H1 (cell line): ENCODE results near the gene ARHGEF16. TPM values are rescaled to one million over a fixed set of nuclear protein-coding genes. Genes with fewer than 3 reads are reported as not detected.
A peak's percentile ranks its signal among the peaks of the same experiment; 100 is the strongest.

ENCODE experiments used
- CTCF ChIA-PET: fragments of 300-600 bp; sonication (Branson Sonifier 250); formaldehyde crosslinking; loops from one replicate; lab custom pipeline; 2021; ENCODE audit not compliant: partially characterized antibody; lab: Charles Lee
- POLR2A ChIA-PET: fragments of 300-600 bp; sonication (Branson Sonifier 250); formaldehyde crosslinking; loops from one replicate; lab custom pipeline; 2021; ENCODE audit warnings: inconsistent platforms; ENCODE audit not compliant: partially characterized antibody; lab: Charles Lee
- DNase-seq, 2 experiments: peaks; one replicate each; pipeline versions ENCODE4 v3.0.0 to v3.0.0-alpha.2; 2010 to 2022; ENCODE audit warnings: low spot score in 2 of 2, low read depth in 1 of 2, mixed read lengths in 1 of 2
- FAIRE-seq: peaks from 2 replicates; lab custom pipeline; 2011; peaks lifted over from hg19 to GRCh38; lab: Jason Lieb, UNC
- H2AFZ ChIP-seq: 2 replicates; pipeline ENCODE4 v1.8.1; 2012; ENCODE audit warnings: low read length, inconsistent platforms
- H2AK5ac ChIP-seq: 2 replicates; pipeline ENCODE4 v1.6.1; 2013; ENCODE audit warnings: low read depth, low read length
- H2BK120ac ChIP-seq: replicated peaks from 2 replicates; pipeline ENCODE3; 2013; ENCODE audit warnings: low read depth, low read length, inconsistent platforms
- H2BK12ac ChIP-seq: 2 replicates; pipeline ENCODE4 v1.6.1; 2013; ENCODE audit warnings: low read depth, low read length
- H2BK15ac ChIP-seq: 2 replicates; pipeline ENCODE4 v1.6.1; 2013; ENCODE audit warnings: low read length
- H2BK20ac ChIP-seq: 2 replicates; pipeline ENCODE4 v1.6.1; 2013; ENCODE audit warnings: low read length
- H2BK5ac ChIP-seq: 2 replicates; pipeline ENCODE4 v1.6.1; 2013; ENCODE audit warnings: low read depth, low read length
- H3K14ac ChIP-seq: 2 replicates; pipeline ENCODE4 v1.6.1; 2013; ENCODE audit warnings: inconsistent platforms; ENCODE audit not compliant: insufficient read length
- H3K18ac ChIP-seq: 2 replicates; pipeline ENCODE4 v1.6.1; 2013; ENCODE audit warnings: low read length; ENCODE audit errors: extremely low read depth
- H3K23ac ChIP-seq: 2 replicates; pipeline ENCODE4 v1.6.1; 2013; ENCODE audit warnings: inconsistent platforms; ENCODE audit not compliant: insufficient read length
- H3K23me2 ChIP-seq: 2 replicates; pipeline ENCODE4 v1.6.1; 2013; ENCODE audit warnings: low read depth, low read length
- H3K27ac ChIP-seq: 2 replicates; pipeline ENCODE4 v1.6.1; 2011; ENCODE audit warnings: low read depth, low read length, inconsistent platforms
- H3K27me3 ChIP-seq, 4 experiments: replicated peaks in 1 of 4; 1 replicate in 1 of 4; 2 replicates in 3 of 4; pipeline versions ENCODE4 v1.6.1 to v1.8.1; 2011 to 2013; ENCODE audit warnings: low read length in 3 of 4, mild to moderate bottlenecking in 3 of 4, inconsistent platforms in 2 of 4, mixed read lengths in 2 of 4, moderate library complexity in 1 of 4; ENCODE audit not compliant: control insufficient read depth in 3 of 4, insufficient read depth in 3 of 4; ENCODE audit errors: extremely low read depth in 1 of 4
- H3K36me3 ChIP-seq, 4 experiments: 2 replicates each; pipeline versions ENCODE4 v1.6.1 to v1.8.1; 2011 to 2013; ENCODE audit warnings: mild to moderate bottlenecking in 4 of 4, low read length in 3 of 4, moderate library complexity in 2 of 4, control low read depth in 1 of 4, inconsistent platforms in 1 of 4; ENCODE audit not compliant: insufficient read depth in 4 of 4, control insufficient read depth in 2 of 4
- H3K4ac ChIP-seq: replicated peaks from 2 replicates; pipeline ENCODE3; 2013; ENCODE audit warnings: low read length, low read depth, mixed read lengths, inconsistent platforms; ENCODE audit not compliant: insufficient read length
- H3K4me1 ChIP-seq, 4 experiments: replicated peaks in 1 of 4; 1 replicate in 1 of 4; 2 replicates in 3 of 4; pipeline versions ENCODE4 v1.6.1 to v1.8.1; 2011 to 2013; ENCODE audit warnings: low read length in 3 of 4, inconsistent platforms in 2 of 4, mixed read lengths in 1 of 4; ENCODE audit not compliant: insufficient read depth in 4 of 4, control insufficient read depth in 3 of 4
- H3K4me2 ChIP-seq, 2 experiments: 2 replicates each; pipeline versions ENCODE4 v1.6.1 to v1.8.1; 2011 to 2013; ENCODE audit warnings: low read depth in 2 of 2, low read length in 2 of 2, control low read depth in 1 of 2, inconsistent platforms in 1 of 2, mild to moderate bottlenecking in 1 of 2; ENCODE audit not compliant: insufficient read depth in 1 of 2
- H3K4me3 ChIP-seq, 4 experiments: fragments of 200-600, 300-600 bp in 1 of 4; sonication (generic), shearing (Covaris generic), sonication (Bioruptor Twin) in 1 of 4; 2 replicates each; pipeline versions ENCODE4 v1.5.1 to v1.8.1; 2011 to 2016; ENCODE audit warnings: low read length in 4 of 4, low read depth in 3 of 4, control low read depth in 2 of 4, inconsistent platforms in 2 of 4, mild to moderate bottlenecking in 2 of 4, mixed read lengths in 1 of 4, moderate library complexity in 1 of 4; ENCODE audit not compliant: insufficient read depth in 2 of 4; ENCODE audit errors: extremely low read depth in 1 of 4
- H3K56ac ChIP-seq: replicated peaks from 2 replicates; pipeline ENCODE3; 2013; ENCODE audit warnings: low read depth, mild to moderate bottlenecking, mixed read lengths, low read length, inconsistent platforms; ENCODE audit not compliant: insufficient read length
- H3K79me1 ChIP-seq: 2 replicates; pipeline ENCODE4 v1.6.1; 2013; ENCODE audit warnings: low read depth, low read length, control low read depth
- H3K79me2 ChIP-seq, 2 experiments: 2 replicates each; pipeline versions ENCODE4 v1.6.1 to v1.8.1; 2012 to 2013; ENCODE audit warnings: low read length in 2 of 2, mild to moderate bottlenecking in 2 of 2, inconsistent platforms in 1 of 2; ENCODE audit not compliant: insufficient read depth in 2 of 2, control insufficient read depth in 1 of 2
- H3K9ac ChIP-seq, 4 experiments: replicated peaks in 1 of 4; 1 replicate in 1 of 4; 2 replicates in 3 of 4; pipeline versions ENCODE4 v1.6.1 to v1.8.1; 2011 to 2013; ENCODE audit warnings: low read depth in 3 of 4, low read length in 3 of 4, control low read depth in 2 of 4, mild to moderate bottlenecking in 2 of 4, moderate library complexity in 2 of 4, inconsistent platforms in 1 of 4; ENCODE audit errors: extremely low read depth in 1 of 4
- H3K9me3 ChIP-seq, 2 experiments: 2 replicates each; pipeline versions ENCODE4 v1.6.1 to v1.8.1; 2012 to 2013; ENCODE audit warnings: mild to moderate bottlenecking in 2 of 2, moderate library complexity in 2 of 2, control low read depth in 1 of 2, inconsistent platforms in 1 of 2, low read depth in 1 of 2, low read length in 1 of 2, mixed read lengths in 1 of 2; ENCODE audit not compliant: insufficient read depth in 2 of 2
- H4K20me1 ChIP-seq, 2 experiments: replicated peaks in 1 of 2; 2 replicates each; pipeline versions ENCODE3 to v1.8.1; 2011 to 2013; ENCODE audit warnings: inconsistent platforms in 2 of 2, low read length in 2 of 2, mild to moderate bottlenecking in 1 of 2; ENCODE audit not compliant: insufficient read depth in 2 of 2, control insufficient read depth in 1 of 2
- H4K5ac ChIP-seq: 2 replicates; pipeline ENCODE4 v1.6.1; 2013; ENCODE audit warnings: low read length, low read depth, mixed read lengths, inconsistent platforms; ENCODE audit not compliant: insufficient read length
- H4K8ac ChIP-seq: 2 replicates; pipeline ENCODE4 v1.8.0; 2013; ENCODE audit warnings: mild to moderate bottlenecking, moderate library complexity, low read length, inconsistent platforms; ENCODE audit not compliant: insufficient read depth; ENCODE audit errors: extremely low read depth
- H4K91ac ChIP-seq: replicated peaks from 2 replicates; pipeline ENCODE3; 2013; ENCODE audit warnings: low read length, mixed read lengths, inconsistent platforms; ENCODE audit not compliant: insufficient read length
- WGBS, 2 experiments: shearing (Covaris generic) in 1 of 2; methylation state at CpG; one replicate each; pipeline versions ENCODE4 v1.1.6 to v1.1.7; 2013 to 2015; ENCODE audit warnings: low lambda C conversion rate in 2 of 2, mixed read lengths in 2 of 2, inconsistent platforms in 1 of 2, low coverage in 1 of 2, missing lambda C conversion rate in 1 of 2; ENCODE audit not compliant: insufficient replicate concordance in 2 of 2, insufficient coverage in 1 of 2, insufficient read length in 1 of 2; ENCODE audit errors: extremely low coverage in 1 of 2, missing lambda C conversion rate in 1 of 2; 5-methylcytosine and 5-hydroxymethylcytosine counted together
- polyA plus RNA-seq, 7 experiments: library from polyadenylated mRNA; depleted of rRNA in 3 of 7; stranded (reverse) in 5 of 7; unstranded in 2 of 7; fragments of >200 nt in 5 of 7; fragments of 200-250 nt in 2 of 7; gene quantifications; 1 replicate in 5 of 7; 2 replicates in 1 of 7; 4 replicates in 1 of 7; pipeline versions ENCODE4 v1.2.1 to v1.2.3, GENCODE V29; 2011 to 2013; ENCODE audit warnings: missing spikeins in 2 of 7, mixed read lengths in 2 of 7
- total RNA-seq: library from RNA; stranded (reverse); fragmentation: NEBNext Ultra II Directional; extraction: Animal tissue kit (Norgen Biotek cat#: 25700); gene quantifications from 2 replicates; pipeline ENCODE4 v1.2.1, GENCODE V29; 2021

ARHGEF16 gene
- total and polyA plus RNA-seq, 2 of the 8 experiments (the other 6 are each of a cell fraction or from before 2014, with no cell fraction given), result 18.3 to 20.7 TPM

- no peaks in the 10 kb centered on the region for H3K27me3 ChIP-seq
- no peak overlapping the region for H4K5ac ChIP-seq
- no peak overlapping the region for H3K9ac ChIP-seq
- FAIRE-seq, result no peak
- peaks cover 0 to 3% (median 1%) of the 10 kb centered on the region in 4 experiments; a peak in 1 of 7 replicates for H3K4me1 ChIP-seq
- H3K4me2 ChIP-seq, result no peak overlapping the region
- H3K9me3 ChIP-seq, result no peaks in the 10 kb centered on the region
- no peak overlapping the region for H2AFZ ChIP-seq
- peaks cover 0 to 12% of the 10 kb centered on the region in 2 experiments for H4K20me1 ChIP-seq
- CTCF ChIA-PET, result interaction anchor here (0.7 to 2.8 kb wide), 11 partner anchors 10 to 177 kb away, joined by 3 to 25 read pairs (median 3); no protein-coding TSS in a partner anchor
- H2BK15ac ChIP-seq, result no peak overlapping the region
- peak overlapping the region; percentile 19; the same call in 1 of the 2 replicates for H3K18ac ChIP-seq
- H3K23me2 ChIP-seq, result no peaks in the 10 kb centered on the region
- H3K27ac ChIP-seq, result no peak overlapping the region
- POLR2A ChIA-PET, result interaction anchor here (1.0 to 1.6 kb wide), 2 partner anchors 9 to 10 kb away, joined by 4 to 9 read pairs; no protein-coding TSS in a partner anchor
- H3K4me3 ChIP-seq, result no peak overlapping the region
- H3K23ac ChIP-seq, result no peak overlapping the region
- peak overlapping the region; percentile 44 for H2BK5ac ChIP-seq
- no peak overlapping the region for H4K91ac ChIP-seq
- 88% methylated on average over 15 of the region's 16 CpGs; no CpG with 5 or more reads in 1 of the 2 experiments for WGBS, 2 experiments
- no peak overlapping the region for H2AK5ac ChIP-seq
- no peak overlapping the region for H3K14ac ChIP-seq
- H3K36me3 ChIP-seq, result no peaks in the 10 kb centered on the region
- H3K56ac ChIP-seq, result no peak overlapping the region
- no peak for DNase-seq
- no peak overlapping the region for H2BK120ac ChIP-seq
- no peak overlapping the region for H2BK20ac ChIP-seq
- H3K79me2 ChIP-seq, result no peaks in the 10 kb centered on the region
- no peak overlapping the region for H3K4ac ChIP-seq
- 0 out of 2 replicates have a peak overlapping the region, but pooled peaks have one; percentile 4 for H4K8ac ChIP-seq
- no peak overlapping the region for H2BK12ac ChIP-seq
- H3K79me1 ChIP-seq, result peaks cover 5% of the 10 kb centered on the region; the same call in 1 of the 2 replicates
Observed at GRCh38 chr1:3462356-3463012, 8.0 kb downstream of the ARHGEF16 start.
